ENCODE results near the gene ARHGAP6.

- TF ChIP-seq POLR2A (IDR thresholded peaks at IDR 0.05; ENCODE audit: low read length): no peak
- TF ChIP-seq ESRRA (IDR thresholded peaks at IDR 0.05; ENCODE audit: borderline replicate concordance, low read length): no peak
- no peak for TF ChIP-seq NFE2L2 (conservative IDR thresholded peaks at IDR 0.05; ENCODE audit: low read length)
- TF ChIP-seq CEBPB (IDR thresholded peaks at IDR 0.05): no peak
- no peak for TF ChIP-seq TFCP2L1 (CRISPR knock-in tag; IDR thresholded peaks at IDR 0.05)
- no peak for TF ChIP-seq MAX (IDR thresholded peaks at IDR 0.05)
- no peak for TF ChIP-seq CTCF (IDR thresholded peaks at IDR 0.05)
- TF ChIP-seq CBX8 (IDR thresholded peaks at IDR 0.05): no peak
- no peak for TF ChIP-seq FOSL2 (IDR thresholded peaks at IDR 0.05)
- TF ChIP-seq FOSL2 (CRISPR knock-in tag; IDR thresholded peaks at IDR 0.05): no peak
- no peak for TF ChIP-seq RAD21 (conservative IDR thresholded peaks at IDR 0.05 in 1 of 2, IDR thresholded peaks at IDR 0.05 in 1 of 2)
Measured at GRCh38 chrX:11337292-11338009, 328.3 kb downstream of the ARHGAP6 start.

Data from A549 (cell line).